Islet precursor cell (in vitro differentiated cells): ENCODE results near the gene GPR156.
"Not testable (repeated sequence)": the region's sequence is repeated elsewhere in the genome, so short reads cannot be mapped to it uniquely, and the experiment has no call there.

Experiments
- DNase-seq: peaks from one replicate; pipeline ENCODE4 v3.0.0-alpha.2; 2018

Gene GPR156

DNA sequence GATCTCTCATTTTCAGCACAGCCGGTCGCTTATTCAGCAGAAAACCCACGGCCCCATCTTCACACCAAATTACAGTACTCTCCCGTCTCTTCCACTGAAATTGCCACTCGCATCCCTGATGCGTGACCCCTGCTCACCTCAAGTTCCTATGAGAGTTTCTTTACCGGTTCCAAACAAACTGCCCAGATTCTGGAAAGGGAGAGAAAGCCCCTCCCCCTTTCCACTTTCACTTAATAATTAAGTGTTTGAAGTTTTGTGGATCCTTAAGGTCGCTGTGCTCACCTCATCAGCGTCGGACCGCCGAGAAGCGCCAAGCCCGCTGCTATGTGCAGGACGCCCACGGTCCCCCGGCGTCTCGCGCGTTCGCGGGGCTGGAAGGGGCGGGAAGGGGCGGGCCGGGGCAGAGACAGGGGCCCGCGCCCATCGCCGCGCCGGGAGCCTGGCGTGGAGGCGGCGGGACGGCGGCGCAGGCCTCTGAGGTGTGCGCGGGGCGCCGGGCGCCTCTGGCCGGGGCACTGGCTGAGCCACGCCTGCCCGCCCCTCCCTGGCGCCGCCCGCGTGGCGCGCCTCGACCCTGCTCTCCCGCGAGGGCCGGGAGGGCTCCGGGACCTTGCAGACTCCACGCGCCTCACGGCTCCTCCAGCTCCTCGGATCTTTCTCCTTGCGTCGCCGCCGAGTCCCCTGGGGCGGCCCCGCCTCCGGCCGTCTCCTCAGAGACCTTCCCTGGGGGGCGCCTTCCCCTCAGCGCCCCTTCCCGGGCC, at the start of gene GPR156:
Gene GPR156, minus strand, starts transcription at position 476 of the 761 bp plus-strand sequence. CDS start 41,124 bp downstream, outside the sequence.
- DNase-seq = peak; percentile 61

GRCh38 chr3:120332646-120333045, 47.6 kb upstream of the GPR156 start:
- no peak for DNase-seq

GRCh38 chr3:120331076-120331475, 46.1 kb upstream of the GPR156 start:
- DNase-seq = no peak

GRCh38 chr3:120326784-120327183, 41.8 kb upstream of the GPR156 start:
- no peak for DNase-seq

- DNase-seq = no peak
Measured at GRCh38 chr3:120324190-120324589, 39.2 kb upstream of the GPR156 start.

DNA sequence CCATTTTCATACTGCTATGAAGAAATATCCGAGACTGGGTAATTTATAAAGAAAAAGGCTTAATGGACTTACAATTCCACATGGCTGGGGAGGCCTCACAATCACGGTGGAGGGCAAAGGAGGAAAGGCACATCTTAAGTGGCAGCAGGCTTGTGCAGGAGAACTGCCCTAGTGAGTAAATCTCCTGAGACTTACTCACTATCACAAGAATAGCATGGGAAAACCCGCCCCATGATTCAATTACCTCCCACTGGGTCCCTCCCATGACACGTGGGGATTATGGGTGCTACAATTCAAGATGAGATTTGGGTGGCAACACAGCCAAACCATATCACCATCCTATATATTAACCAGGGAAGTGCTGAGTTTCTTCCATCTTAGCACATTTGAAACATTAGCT, 38.7 kb upstream of the GPR156 start:
- DNase-seq = not testable (repeated sequence)

DNA sequence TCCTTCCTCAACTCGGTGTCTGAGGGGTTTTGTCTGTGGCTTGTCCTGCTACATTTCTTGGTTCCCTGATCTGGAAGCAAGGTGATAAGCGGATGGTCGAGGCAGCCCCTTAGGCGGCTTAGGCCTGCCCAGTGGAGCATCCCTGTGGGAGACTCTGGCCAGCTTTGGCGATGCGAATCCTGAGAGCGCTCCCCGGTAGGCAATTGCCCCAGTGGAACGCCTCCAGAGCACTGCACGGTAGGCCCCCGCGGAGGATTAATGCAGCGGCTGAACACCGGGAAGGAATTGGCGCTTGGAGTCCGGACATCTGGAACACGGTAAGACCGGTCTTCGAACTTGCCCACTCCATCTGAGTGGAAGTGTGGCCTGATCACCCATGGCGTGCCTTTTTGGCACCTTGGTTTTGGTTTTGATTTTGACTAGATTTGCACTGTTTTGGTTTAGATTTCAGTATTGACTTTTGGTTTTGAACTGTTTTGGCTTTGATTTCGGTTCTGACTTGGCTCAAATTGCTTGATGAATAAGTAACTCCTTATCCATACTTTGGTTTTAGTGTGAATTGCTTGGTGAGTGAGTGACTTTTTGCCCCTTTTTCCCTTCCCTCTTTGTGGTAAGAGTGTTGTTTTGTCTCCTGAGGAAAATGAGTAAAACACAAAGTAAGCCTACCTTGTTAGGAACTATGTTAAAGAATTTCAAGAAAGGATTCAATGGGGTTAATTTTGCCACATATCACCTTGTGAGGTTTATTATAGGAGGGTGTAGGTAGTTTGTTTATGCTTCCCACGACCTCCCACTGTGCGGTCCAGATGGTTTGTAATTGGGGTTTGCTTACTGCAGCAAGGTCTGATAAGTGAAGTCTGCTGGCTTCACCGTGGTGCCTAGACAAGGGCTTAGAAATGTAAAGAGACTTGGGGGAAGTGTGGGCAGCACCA, 27.1 kb upstream of the GPR156 start:
- no peak for DNase-seq

- no peak for DNase-seq
Measured at GRCh38 chr3:120306519-120307455, 21.8 kb upstream of the GPR156 start.

- DNase-seq = no peak
Measured at GRCh38 chr3:120304616-120305015, 19.6 kb upstream of the GPR156 start.

- no peak for DNase-seq
Measured at GRCh38 chr3:120302361-120302760, 17.3 kb upstream of the GPR156 start.

GRCh38 chr3:120300971-120301370, 15.9 kb upstream of the GPR156 start:
- DNase-seq = no peak

GRCh38 chr3:120299403-120299802, 14.4 kb upstream of the GPR156 start:
- DNase-seq = no peak

- no peak for DNase-seq
Measured at GRCh38 chr3:120298996-120299395, 14.0 kb upstream of the GPR156 start.

DNA sequence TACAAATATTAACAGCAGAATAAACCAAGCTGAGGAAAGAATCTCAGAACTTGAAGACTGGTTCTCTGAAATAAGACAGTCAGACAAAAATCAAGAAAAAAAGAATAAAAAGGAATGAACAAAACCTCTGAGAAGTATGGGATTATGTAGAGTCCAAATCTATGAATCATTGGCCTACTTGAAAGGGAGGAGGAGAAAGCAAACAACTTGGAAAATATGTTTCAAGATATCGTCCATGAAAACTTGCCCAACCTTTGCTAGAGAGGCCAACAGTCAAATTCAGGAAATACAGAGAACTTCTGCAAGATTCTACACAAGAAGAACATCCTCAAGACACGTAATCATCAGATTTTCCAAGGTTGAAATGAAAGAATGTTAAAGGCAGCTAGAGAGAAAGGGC, 6.5 kb upstream of the GPR156 start:
- not testable (repeated sequence) for DNase-seq

DNA sequence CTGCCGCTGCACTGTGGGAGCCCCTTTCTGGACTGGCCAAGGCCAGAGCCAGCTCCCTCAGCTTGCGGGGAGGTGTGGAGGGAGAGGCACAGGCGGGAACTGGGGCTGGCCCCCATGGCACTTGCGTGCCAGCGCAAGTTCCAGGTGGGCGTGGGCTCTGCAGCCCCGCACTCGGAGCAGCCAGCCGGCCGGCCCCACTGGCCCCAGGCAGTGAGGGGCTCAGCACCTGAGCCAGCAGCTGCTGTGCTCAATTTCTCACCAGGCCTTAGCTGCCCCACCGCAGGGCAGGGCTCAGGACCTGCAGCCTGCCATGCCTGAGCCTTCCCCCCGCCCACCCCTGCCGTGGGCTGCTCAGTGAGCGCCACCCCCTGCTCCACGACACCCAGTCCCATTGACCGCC, 4.6 kb upstream of the GPR156 start:
- DNase-seq = no peak

- no peak for DNase-seq
Measured at GRCh38 chr3:120286465-120286864, 1.4 kb upstream of the GPR156 start.

DNA sequence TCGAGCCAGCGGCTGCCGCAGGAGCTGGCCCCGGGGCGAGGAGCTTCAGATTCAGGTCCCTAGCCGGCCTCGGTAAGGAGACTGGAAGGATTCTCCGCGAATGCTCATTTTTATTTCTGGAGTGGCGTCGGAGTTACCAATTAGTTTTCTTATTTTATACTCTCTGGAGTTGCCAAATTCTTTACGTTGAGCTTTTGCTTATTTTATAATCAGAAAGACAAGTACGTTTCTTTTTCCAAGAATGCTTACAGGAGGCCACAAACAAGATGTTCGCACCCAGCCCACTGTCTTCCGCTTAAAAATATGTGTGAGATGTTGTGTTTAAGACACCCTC, 453 bp upstream of the GPR156 start:
- DNase-seq = no peak

GRCh38 chr3:120281261-120281660, 3.8 kb downstream of the GPR156 start:
- DNase-seq = no peak

- DNase-seq = no peak
Measured at GRCh38 chr3:120280566-120280965, 4.5 kb downstream of the GPR156 start.

DNA sequence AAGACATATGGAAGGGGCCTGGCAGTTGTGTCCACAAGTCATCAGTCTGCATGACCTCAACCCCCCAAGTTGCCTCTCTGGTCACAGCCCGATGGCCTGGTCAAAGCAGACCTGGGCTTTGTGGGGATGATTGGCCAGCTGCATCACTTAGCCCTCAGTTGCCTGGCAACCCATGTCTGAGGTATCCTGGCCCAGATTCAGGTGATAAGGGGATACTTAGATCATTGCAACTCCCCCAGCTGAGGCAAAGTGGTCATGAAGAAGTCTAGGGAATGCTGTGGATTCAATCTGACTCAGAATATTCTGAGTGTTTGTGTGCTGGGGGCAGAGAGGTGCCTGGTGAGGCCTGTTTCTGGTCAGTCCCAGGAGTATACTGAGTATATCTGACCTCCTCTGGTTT, 5.0 kb downstream of the GPR156 start:
- no peak for DNase-seq

DNA sequence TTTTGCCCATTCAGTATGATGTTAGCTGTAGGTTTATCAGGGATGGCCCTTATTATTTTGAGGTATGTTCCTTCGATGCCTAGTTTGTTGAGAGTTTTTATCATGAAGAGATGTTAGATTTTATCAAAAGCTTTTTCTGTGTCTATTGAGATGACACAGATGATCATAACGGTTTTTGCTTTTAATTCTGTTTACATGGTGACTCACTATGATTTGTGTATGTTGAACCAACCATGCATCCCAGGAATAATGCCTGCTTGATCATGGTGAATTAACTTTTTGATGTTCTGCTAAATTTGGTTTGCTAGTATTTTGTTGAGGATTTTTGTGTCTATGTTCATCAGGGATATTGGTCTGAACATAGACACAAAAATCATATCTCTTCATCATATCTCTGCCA, 8.3 kb downstream of the GPR156 start:
- no peak for DNase-seq

DNA sequence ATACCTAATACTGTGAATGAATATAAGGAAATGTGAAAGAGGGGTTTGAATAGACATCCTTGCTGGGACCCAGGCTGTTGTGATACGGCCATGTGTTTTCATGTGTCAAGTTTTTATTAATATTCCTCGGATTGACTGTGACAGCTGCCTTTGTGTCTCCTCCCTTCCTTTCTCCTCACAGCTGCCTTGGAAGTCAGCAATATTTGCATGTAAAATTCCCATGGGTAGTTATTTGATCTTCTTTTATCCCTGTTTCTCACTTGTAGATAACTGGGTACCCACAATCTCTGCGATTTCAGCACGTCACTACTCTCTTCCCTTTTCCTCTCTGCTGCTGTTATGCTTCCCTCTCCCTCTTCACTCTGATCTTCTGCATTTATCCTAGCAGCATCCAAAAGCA, 9.4 kb downstream of the GPR156 start:
- no peak for DNase-seq

DNA sequence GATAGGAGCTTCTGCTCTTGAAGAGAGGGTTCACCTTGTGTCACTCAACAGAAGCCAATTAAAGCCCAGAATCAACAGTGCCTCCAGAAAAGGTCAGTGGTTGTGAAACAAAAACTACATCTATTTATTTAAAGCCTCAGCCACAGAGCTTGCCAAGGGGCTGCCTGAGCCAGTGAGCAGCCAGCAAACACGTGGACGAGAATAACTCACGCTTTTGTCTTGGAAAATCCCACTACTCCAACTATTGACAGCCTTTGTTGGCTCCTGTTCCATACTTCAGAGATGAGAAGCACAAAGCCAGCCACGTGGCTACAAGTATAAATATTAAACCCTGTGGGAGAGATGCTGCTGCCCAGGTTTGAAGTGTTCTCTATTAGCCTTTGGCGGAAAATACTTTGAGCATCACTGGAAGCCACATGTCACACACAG, 10.3 kb downstream of the GPR156 start:
- DNase-seq = no peak
